Loucy (cell line): ENCODE data around the gene DCPS.
A peak's percentile ranks its signal among the peaks of the same experiment; 100 is the strongest.

Experiments
- H2AFZ ChIP-seq: fragments of 200-600 bp; sonication (generic); 2 replicates; pipeline ENCODE4 v1.6.0; 2016; ENCODE audit warnings: antibody characterized with exemption, mild to moderate bottlenecking, low read length, moderate library complexity
- H3F3A ChIP-seq: fragments of 200-600 bp; 2 replicates; pipeline ENCODE4 v1.6.0; 2016; ENCODE audit warnings: antibody characterized with exemption, low read depth, mild to moderate bottlenecking
- H3K27me3 ChIP-seq: fragments of 200-600 bp; sonication (generic); 2 replicates; pipeline ENCODE4 v1.6.1; 2014; ENCODE audit warnings: low read length, mild to moderate bottlenecking; ENCODE audit not compliant: insufficient read depth, poor library complexity, severe bottlenecking
- H3K36me3 ChIP-seq: fragments of 200-600 bp; sonication (generic); 2 replicates; pipeline ENCODE4 v1.6.1; 2016; ENCODE audit warnings: low read length; ENCODE audit not compliant: insufficient read depth
- H3K4me1 ChIP-seq: fragments of 200-600 bp; sonication (generic); 2 replicates; pipeline ENCODE4 v1.5.1; 2014; ENCODE audit warnings: low read length, mild to moderate bottlenecking; ENCODE audit not compliant: insufficient read depth, poor library complexity, severe bottlenecking
- H3K4me2 ChIP-seq: fragments of 200-600 bp; sonication (generic); 2 replicates; pipeline ENCODE4 v1.6.0; 2014; ENCODE audit warnings: antibody characterized with exemption, low read length, low read depth, mild to moderate bottlenecking; ENCODE audit not compliant: poor library complexity, severe bottlenecking
- H3K4me3 ChIP-seq: fragments of 200-600 bp; sonication (generic); 2 replicates; pipeline ENCODE4 v1.5.1; 2014; ENCODE audit warnings: low read length, mild to moderate bottlenecking, mixed read lengths; ENCODE audit not compliant: poor library complexity, severe bottlenecking
- H3K79me2 ChIP-seq: fragments of 200-600 bp; sonication (generic); 2 replicates; pipeline ENCODE4 v1.6.1; 2014; ENCODE audit warnings: low read length; ENCODE audit not compliant: insufficient read depth
- H3K9ac ChIP-seq: fragments of 200-600 bp; sonication (generic); 2 replicates; pipeline ENCODE4 v1.6.0; 2014; ENCODE audit warnings: mild to moderate bottlenecking, low read depth, low read length, moderate library complexity; ENCODE audit not compliant: poor library complexity, severe bottlenecking
- H3K9me2 ChIP-seq: fragments of 200-600 bp; sonication (generic); replicated peaks from 2 replicates; pipeline ENCODE4 v1.6.1; 2016; ENCODE audit warnings: low read depth, low read length, mixed read lengths
- H3K9me3 ChIP-seq: fragments of 200-600 bp; sonication (generic); 2 replicates; pipeline ENCODE4 v1.6.1; 2014; ENCODE audit warnings: mild to moderate bottlenecking, antibody characterized with exemption, low read length, low read depth; ENCODE audit not compliant: insufficient read depth
- H4K20me1 ChIP-seq: fragments of 200-600 bp; sonication (generic); 2 replicates; pipeline ENCODE4 v1.6.0; 2014; ENCODE audit warnings: antibody characterized with exemption, low read length, mild to moderate bottlenecking; ENCODE audit not compliant: insufficient read depth, poor library complexity, severe bottlenecking
- EZH2phosphoT487 ChIP-seq: fragments of 200-600 bp; IDR thresholded peaks from 2 replicates; pipeline ENCODE4 v1.6.1; 2018; ENCODE audit warnings: antibody characterized with exemption, mild to moderate bottlenecking, moderate library complexity, borderline replicate concordance
- TF ChIP-seq, protein P1 (sequence below): fragments of 200-600 bp; sonication (generic); conservative IDR thresholded peaks from 2 replicates; pipeline ENCODE4 v1.5.1; 2014; ENCODE audit warnings: mild to moderate bottlenecking, antibody characterized with exemption, low read length

DCPS gene

GRCh38 chr11:126267650-126268049 is 36.2 kb upstream of the DCPS start:
- no peaks in the 10 kb centered on the region for H3F3A ChIP-seq
- peaks cover 60% of the 10 kb centered on the region for H3K79me2 ChIP-seq
- H2AFZ ChIP-seq, result no peak overlapping the region
- peak overlapping the region; percentile 100 for H3K4me2 ChIP-seq
- peaks cover 42% of the 10 kb centered on the region; the same call in 1 of the 2 replicates for H3K36me3 ChIP-seq
- no peaks in the 10 kb centered on the region for H3K27me3 ChIP-seq
- no peak for TF ChIP-seq EZH2phosphoT487
- TF ChIP-seq, protein P1, sequence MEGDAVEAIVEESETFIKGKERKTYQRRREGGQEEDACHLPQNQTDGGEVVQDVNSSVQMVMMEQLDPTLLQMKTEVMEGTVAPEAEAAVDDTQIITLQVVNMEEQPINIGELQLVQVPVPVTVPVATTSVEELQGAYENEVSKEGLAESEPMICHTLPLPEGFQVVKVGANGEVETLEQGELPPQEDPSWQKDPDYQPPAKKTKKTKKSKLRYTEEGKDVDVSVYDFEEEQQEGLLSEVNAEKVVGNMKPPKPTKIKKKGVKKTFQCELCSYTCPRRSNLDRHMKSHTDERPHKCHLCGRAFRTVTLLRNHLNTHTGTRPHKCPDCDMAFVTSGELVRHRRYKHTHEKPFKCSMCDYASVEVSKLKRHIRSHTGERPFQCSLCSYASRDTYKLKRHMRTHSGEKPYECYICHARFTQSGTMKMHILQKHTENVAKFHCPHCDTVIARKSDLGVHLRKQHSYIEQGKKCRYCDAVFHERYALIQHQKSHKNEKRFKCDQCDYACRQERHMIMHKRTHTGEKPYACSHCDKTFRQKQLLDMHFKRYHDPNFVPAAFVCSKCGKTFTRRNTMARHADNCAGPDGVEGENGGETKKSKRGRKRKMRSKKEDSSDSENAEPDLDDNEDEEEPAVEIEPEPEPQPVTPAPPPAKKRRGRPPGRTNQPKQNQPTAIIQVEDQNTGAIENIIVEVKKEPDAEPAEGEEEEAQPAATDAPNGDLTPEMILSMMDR, result no peak
- no peaks in the 10 kb centered on the region for H3K9me3 ChIP-seq
- peak overlapping the region; percentile 98 for H3K9ac ChIP-seq
- H3K4me1 ChIP-seq, result peaks cover 32% of the 10 kb centered on the region
- no peaks in the 10 kb centered on the region for H3K9me2 ChIP-seq
- peaks cover 15% of the 10 kb centered on the region for H4K20me1 ChIP-seq
- peak overlapping the region; percentile 100 for H3K4me3 ChIP-seq

DNA sequence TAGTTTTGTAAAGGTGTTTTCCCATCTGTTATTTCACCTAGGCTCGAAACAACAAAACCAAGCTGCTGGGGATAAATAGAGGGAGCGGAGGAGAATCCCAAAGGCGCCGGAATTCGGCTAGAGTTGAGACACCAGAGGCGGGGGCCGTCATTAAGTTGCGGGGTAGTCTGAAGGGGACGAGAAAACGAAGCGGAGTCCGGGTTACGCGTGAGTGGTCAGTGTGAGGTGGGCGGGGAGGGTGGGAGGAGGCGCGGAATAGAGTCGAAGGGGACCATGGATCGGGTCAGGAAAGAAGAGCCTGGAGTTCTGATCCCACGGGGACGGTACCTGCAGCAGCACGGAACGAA is 35.5 kb upstream of the DCPS start:
- Histone ChIP-seq H3K9me2 (no peaks in the 10 kb centered on the region), H3K4me2 (peak overlapping the region; percentile 100), H3K4me1 (peaks cover 32% of the 10 kb centered on the region), H3K36me3 (peaks cover 36% of the 10 kb centered on the region; the same call in 1 of the 2 replicates), H3K4me3 (peak overlapping the region; percentile 100), H4K20me1 (peaks cover 15% of the 10 kb centered on the region), H3K79me2 (peaks cover 60% of the 10 kb centered on the region), H2AFZ (peak overlapping the region; percentile 88), H3K9ac (peak overlapping the region; percentile 98), H3K9me3 (no peaks in the 10 kb centered on the region), H3F3A (no peaks in the 10 kb centered on the region), H3K27me3 (no peaks in the 10 kb centered on the region)
- TF ChIP-seq, protein P1, result no peak
- TF ChIP-seq EZH2phosphoT487, result no peak

DNA sequence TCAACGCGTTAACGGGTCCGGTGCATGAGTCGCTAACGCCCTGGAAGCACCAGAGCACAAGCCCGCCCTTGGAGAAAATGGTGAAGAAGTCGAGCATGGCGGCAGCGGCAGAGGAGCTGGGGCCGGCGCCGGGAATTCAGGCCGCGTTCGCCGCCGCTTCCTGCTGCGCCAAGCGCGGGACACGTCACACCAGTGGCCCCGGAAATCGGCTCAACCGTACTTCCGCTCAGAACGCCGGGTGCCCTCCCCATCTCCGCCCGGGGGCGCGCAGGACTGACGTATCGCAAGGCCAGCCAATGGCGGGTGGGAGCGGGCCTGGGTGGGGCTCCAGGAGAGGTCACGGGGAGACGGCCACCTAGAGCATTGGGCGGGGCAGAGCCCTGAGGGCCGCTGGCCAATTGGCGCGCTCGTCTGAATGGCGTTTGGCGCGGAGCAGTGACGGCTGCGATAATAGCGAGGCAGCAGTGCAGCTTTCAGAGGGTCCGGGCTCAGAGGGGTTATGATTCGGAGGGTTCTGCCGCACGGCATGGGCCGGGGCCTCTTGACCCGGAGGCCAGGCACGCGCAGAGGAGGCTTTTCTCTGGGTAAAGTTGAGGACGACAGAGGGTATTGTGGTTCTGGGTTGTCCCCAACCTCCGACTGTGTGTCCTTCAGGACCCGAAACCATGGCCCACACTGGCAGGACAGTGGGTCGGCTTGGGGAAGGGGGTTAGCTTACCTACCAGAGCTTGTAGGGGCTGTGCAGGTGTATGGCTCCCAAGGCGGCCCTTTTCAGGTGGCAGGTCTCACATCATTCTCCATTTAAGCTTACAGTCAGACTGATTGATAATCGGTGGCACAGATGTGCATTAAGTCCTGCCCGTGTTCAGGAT is 34.9 kb upstream of the DCPS start, which contains the start of the genes FOXRED1 and SRPRA:
Gene FOXRED1, plus strand, starts transcription at position 447 of the 872 bp plus-strand sequence. Its CDS starts 53 bp downstream, at position 500.
Gene SRPRA, minus strand, starts transcription at position 188 of the 872 bp plus-strand sequence. Its CDS starts 91 bp downstream, at position 97.
- no peak for TF ChIP-seq EZH2phosphoT487
- TF ChIP-seq, protein P1, result no peak
- peaks cover 60% of the 10 kb centered on the region for H3K79me2 ChIP-seq
- no peaks in the 10 kb centered on the region for H3K27me3 ChIP-seq
- peak within 1 kb of the TSS; percentile 100 for H3K4me3 ChIP-seq
- H3K4me2 ChIP-seq, result peak within 1 kb of the TSS; percentile 100
- peaks cover 15% of the 10 kb centered on the region for H4K20me1 ChIP-seq
- H3K9me2 ChIP-seq, result no peaks in the 10 kb centered on the region
- H3K9ac ChIP-seq, result peak within 1 kb of the TSS; percentile 98
- no peaks in the 10 kb centered on the region for H3F3A ChIP-seq
- peaks cover 29% of the 10 kb centered on the region; the same call in 1 of the 2 replicates for H3K36me3 ChIP-seq
- H3K9me3 ChIP-seq, result no peaks in the 10 kb centered on the region
- H3K4me1 ChIP-seq, result peaks cover 32% of the 10 kb centered on the region
- H2AFZ ChIP-seq, result peak within 1 kb of the TSS; percentile 88
